IMR-90 (cell line): ENCODE measurements around the gene GCM1. TPM values are rescaled to one million over a fixed set of nuclear protein-coding genes. Genes with fewer than 3 reads are reported as not detected.

ENCODE experiments used
- ATAC-seq: fragments of 200-7000 bp; cut with Tn5 transposase; 2 replicates; pipeline ENCODE4 v1.9.1; 2020; ENCODE audit warnings: low read depth, mild to moderate bottlenecking, moderate library complexity
- BruUV-seq: library from RNA; stranded (reverse); fragments of 400-500 nt; replicated peaks from 2 replicates; lab custom pipeline; 2021; lab: Mats Ljungman, UMichigan
- CTCF ChIA-PET: fragments of 300-600 bp; formaldehyde crosslinking; extraction: SDS; loops from one replicate; lab custom pipeline; 2021; ENCODE audit warnings: antibody characterized with exemption; lab: Yijun Ruan, JAX
- POLR2A ChIA-PET: fragments of 300-600 bp; sonication (Branson Sonifier 250); formaldehyde crosslinking; loops from one replicate; lab custom pipeline; 2022; ENCODE audit warnings: antibody characterized with exemption; ENCODE audit not compliant: unreplicated experiment; lab: Charles Lee
- DNase-seq: peaks from one replicate; pipeline ENCODE4 v3.0.0; 2013
- H2AFZ ChIP-seq: replicated peaks from 2 replicates; pipeline ENCODE3; 2013; ENCODE audit warnings: low read length, mild to moderate bottlenecking; ENCODE audit not compliant: poor library complexity
- H2AK5ac ChIP-seq: 2 replicates; pipeline ENCODE4 v1.6.1; 2013; ENCODE audit warnings: low read depth, low read length, inconsistent platforms
- H2AK9ac ChIP-seq: replicated peaks from 2 replicates; pipeline ENCODE3; 2013; ENCODE audit warnings: mild to moderate bottlenecking, low read depth, low read length, moderate library complexity; ENCODE audit not compliant: poor library complexity
- H2BK120ac ChIP-seq: 2 replicates; pipeline ENCODE4 v1.6.1; 2013; ENCODE audit warnings: low read depth, low read length, inconsistent platforms
- H2BK15ac ChIP-seq: 3 replicates; pipeline ENCODE4 v1.6.1; 2013; ENCODE audit warnings: low read depth, low read length, inconsistent platforms
- H2BK20ac ChIP-seq: 2 replicates; pipeline ENCODE4 v1.6.1; 2013; ENCODE audit warnings: low read depth, mild to moderate bottlenecking, inconsistent platforms, low read length, moderate library complexity
- H2BK5ac ChIP-seq: 2 replicates; pipeline ENCODE4 v1.6.1; 2013; ENCODE audit warnings: mild to moderate bottlenecking, low read depth, low read length, inconsistent platforms; ENCODE audit not compliant: poor library complexity, severe bottlenecking
- H3K14ac ChIP-seq: replicated peaks from 2 replicates; pipeline ENCODE4 v1.6.1; 2013; ENCODE audit warnings: low read depth, low read length, inconsistent platforms
- H3K18ac ChIP-seq: 2 replicates; pipeline ENCODE4 v1.6.1; 2013; ENCODE audit warnings: low read depth, low read length, control low read depth
- H3K23ac ChIP-seq: 2 replicates; pipeline ENCODE4 v1.6.1; 2013; ENCODE audit warnings: low read depth, low read length, inconsistent platforms
- H3K27ac ChIP-seq: 2 replicates; pipeline ENCODE4 v1.5.1; 2013; ENCODE audit warnings: mild to moderate bottlenecking, control low read depth, low read length; ENCODE audit not compliant: insufficient read depth
- H3K27me3 ChIP-seq: 2 replicates; pipeline ENCODE4 v1.6.1; 2013; ENCODE audit warnings: low read length; ENCODE audit not compliant: control insufficient read depth, insufficient read depth
- H3K36me3 ChIP-seq: 2 replicates; pipeline ENCODE4 v1.6.1; 2013; ENCODE audit warnings: low read length, mixed read lengths; ENCODE audit not compliant: control insufficient read depth, insufficient read depth
- H3K4ac ChIP-seq: 2 replicates; pipeline ENCODE4 v1.6.1; 2013; ENCODE audit warnings: low read depth, low read length, inconsistent platforms
- H3K4me1 ChIP-seq: 2 replicates; pipeline ENCODE4 v1.6.1; 2013; ENCODE audit warnings: low read length, mixed read lengths; ENCODE audit not compliant: control insufficient read depth, insufficient read depth
- H3K4me2 ChIP-seq: 2 replicates; pipeline ENCODE4 v1.6.1; 2013; ENCODE audit warnings: low read depth, mild to moderate bottlenecking, control low read depth, low read length, moderate library complexity
- H3K4me3 ChIP-seq: 2 replicates; pipeline ENCODE4 v1.5.1; 2013; ENCODE audit warnings: low read depth, mild to moderate bottlenecking, control low read depth, low read length, moderate library complexity; ENCODE audit not compliant: insufficient read depth
- H3K56ac ChIP-seq: 2 replicates; pipeline ENCODE4 v1.6.1; 2013; ENCODE audit warnings: low read length, inconsistent platforms; ENCODE audit not compliant: insufficient read depth; ENCODE audit errors: extremely low read depth
- H3K79me1 ChIP-seq, 2 experiments: 2 replicates each; pipeline ENCODE4 v1.6.1; 2013; ENCODE audit warnings: low read length in 2 of 2, inconsistent platforms in 1 of 2, low read depth in 1 of 2
- H3K9ac ChIP-seq: 2 replicates; pipeline ENCODE4 v1.6.1; 2013; ENCODE audit warnings: low read depth, low read length, control low read depth
- H3K9me1 ChIP-seq: 2 replicates; pipeline ENCODE4 v1.6.1; 2013; ENCODE audit warnings: low read length, inconsistent platforms; ENCODE audit not compliant: insufficient read depth
- H3K9me3 ChIP-seq: 2 replicates; pipeline ENCODE4 v1.6.1; 2013; ENCODE audit warnings: low read length; ENCODE audit not compliant: control insufficient read depth, insufficient read depth
- H4K20me1 ChIP-seq: 2 replicates; pipeline ENCODE4 v1.6.1; 2013; ENCODE audit warnings: low read length, inconsistent platforms; ENCODE audit not compliant: insufficient read depth
- H4K5ac ChIP-seq: 2 replicates; pipeline ENCODE4 v1.6.1; 2013; ENCODE audit warnings: mild to moderate bottlenecking, low read depth, low read length, control low read depth
- H4K8ac ChIP-seq, 2 experiments: 2 replicates each; pipeline ENCODE4 v1.6.1; 2013; ENCODE audit warnings: low read depth in 2 of 2, low read length in 2 of 2, control low read depth in 1 of 2, inconsistent platforms in 1 of 2
- H4K91ac ChIP-seq: 2 replicates; pipeline ENCODE4 v1.6.1; 2013; ENCODE audit warnings: low read depth, low read length, inconsistent platforms; ENCODE audit not compliant: insufficient read depth
- BHLHE40 ChIP-seq: fragments of 150-350 bp; IDR thresholded peaks from 2 replicates; pipeline ENCODE4 v1.6.1; 2016; ENCODE audit warnings: mild to moderate bottlenecking, low read depth, low read length
- CEBPB ChIP-seq: IDR thresholded peaks from 2 replicates; pipeline ENCODE4 v1.6.1; 2012; ENCODE audit warnings: low read depth, low read length, improper control_type of control experiment
- CHD1 ChIP-seq: IDR thresholded peaks from 2 replicates; pipeline ENCODE4 v1.6.1; 2012; ENCODE audit warnings: low read depth, low read length, improper control_type of control experiment
- MXI1 ChIP-seq: IDR thresholded peaks from 2 replicates; pipeline ENCODE4 v1.6.1; 2012; ENCODE audit warnings: low read depth, mild to moderate bottlenecking, low read length, moderate library complexity, borderline replicate concordance
- NFE2L2 ChIP-seq: fragments of 150-350 bp; IDR thresholded peaks from 2 replicates; pipeline ENCODE4 v1.6.1; 2016; ENCODE audit warnings: low read depth, mild to moderate bottlenecking, low read length
- POLR2A ChIP-seq: IDR thresholded peaks from 2 replicates; pipeline ENCODE4 v1.6.1; 2012; ENCODE audit warnings: mild to moderate bottlenecking, low read depth, low read length
- RCOR1 ChIP-seq: IDR thresholded peaks from 2 replicates; pipeline ENCODE4 v1.6.1; 2012; ENCODE audit warnings: mild to moderate bottlenecking, low read length, improper control_type of control experiment; ENCODE audit not compliant: insufficient replicate concordance
- RFX5 ChIP-seq: IDR thresholded peaks from 2 replicates; pipeline ENCODE4 v1.8.0; 2012; ENCODE audit warnings: low read depth, mild to moderate bottlenecking, low read length, moderate library complexity
- SMC3 ChIP-seq: fragments of 150-350 bp; IDR thresholded peaks from 2 replicates; pipeline ENCODE4 v1.6.1; 2016; ENCODE audit warnings: low read depth, mild to moderate bottlenecking, antibody characterized with exemption, low read length, moderate library complexity
- USF2 ChIP-seq: fragments of 150-350 bp; IDR thresholded peaks from 2 replicates; pipeline ENCODE4 v1.6.1; 2017; ENCODE audit warnings: mild to moderate bottlenecking, antibody characterized with exemption, low read length, low read depth
- WGBS, 2 experiments: methylation state at CpG; one replicate each; pipeline versions ENCODE4 v1.1.5 to v1.1.7; 2013; ENCODE audit warnings: missing lambda C conversion rate in 2 of 2; ENCODE audit not compliant: insufficient read length in 1 of 2; ENCODE audit errors: extremely low coverage in 2 of 2; 5-methylcytosine and 5-hydroxymethylcytosine counted together
- dilution Hi-C: fragments of 300-500 bp; cut with HindIII; formaldehyde crosslinking; loops from one replicate; pipeline ENCODE4 v1.14.3; 2018; ENCODE audit warnings: low sequenced_read_pairs; ENCODE audit not compliant: unreplicated experiment
- in situ Hi-C: fragments of 300-500 bp; cut with MboI; formaldehyde crosslinking; loops from 3 replicates; pipeline ENCODE4 v1.14.3; 2019; ENCODE audit warnings: low sequenced_read_pairs, inconsistent platforms, mixed read lengths
- intact Hi-C: fragments of 100-400 bp; cut with micrococcal nuclease; formaldehyde crosslinking; loops from 2 replicates; pipeline ENCODE4 v1.10.0; 2022
- polyA plus RNA-seq, 3 experiments: library from polyadenylated mRNA; depleted of rRNA; stranded (reverse); fragments of >200 nt; gene quantifications; 2 replicates each; pipeline ENCODE4 v1.2.3, GENCODE V29; 2012; ENCODE audit warnings: low replicate concordance in 1 of 3
- total RNA-seq: library from RNA; depleted of rRNA; stranded (reverse); fragments of >200 nt; gene quantifications from 2 replicates; pipeline ENCODE4 v1.2.3, GENCODE V29; 2012
- TF ChIP-seq, protein P1 (sequence below): conservative IDR thresholded peaks from 2 replicates; pipeline ENCODE4 v1.5.1; 2012; ENCODE audit warnings: mild to moderate bottlenecking, low read depth, low read length, improper control_type of control experiment

The GCM1 gene
- total and polyA plus RNA-seq, 2 of the 4 experiments (the other 2 are of a cell fraction): not detected

GRCh38 chr6:53142810-53143209 lies 5.8 kb downstream of the GCM1 start:
- H3K4me2 ChIP-seq: no peak overlapping the region
- H3K4ac ChIP-seq: no peak overlapping the region
- WGBS, 2 experiments: no CpG with 5 or more reads among the region's 3 CpGs
- BruUV-seq: no TSS peak
- no peaks in the 10 kb centered on the region; the same call in 1 of the 2 replicates for H3K9me1 ChIP-seq
- POLR2A ChIA-PET: no interaction called here
- no peak overlapping the region for H2AK5ac ChIP-seq
- no peak overlapping the region for H3K4me3 ChIP-seq
- H3K9ac ChIP-seq: no peak overlapping the region
- H4K91ac ChIP-seq: no peak overlapping the region
- CTCF ChIA-PET: interaction anchor here (1.2 kb wide), 1 partner anchor 11 kb away, joined by 3 read pairs; no protein-coding TSS in a partner anchor
- H3K27ac ChIP-seq: no peak overlapping the region
- no peak overlapping the region for H2AFZ ChIP-seq
- no peak overlapping the region for H2BK15ac ChIP-seq
- no peak for ATAC-seq
- H2BK120ac ChIP-seq: no peak overlapping the region
- H4K5ac ChIP-seq: no peak overlapping the region
- no peak overlapping the region for H2BK20ac ChIP-seq
- in situ Hi-C loops: no loop called here
- DNase-seq: no peak
- no peak overlapping the region for H3K18ac ChIP-seq
- no peak overlapping the region for H3K14ac ChIP-seq
- no peak overlapping the region for H3K56ac ChIP-seq
- H2BK5ac ChIP-seq: no peak overlapping the region
- TF ChIP-seq, protein P1, sequence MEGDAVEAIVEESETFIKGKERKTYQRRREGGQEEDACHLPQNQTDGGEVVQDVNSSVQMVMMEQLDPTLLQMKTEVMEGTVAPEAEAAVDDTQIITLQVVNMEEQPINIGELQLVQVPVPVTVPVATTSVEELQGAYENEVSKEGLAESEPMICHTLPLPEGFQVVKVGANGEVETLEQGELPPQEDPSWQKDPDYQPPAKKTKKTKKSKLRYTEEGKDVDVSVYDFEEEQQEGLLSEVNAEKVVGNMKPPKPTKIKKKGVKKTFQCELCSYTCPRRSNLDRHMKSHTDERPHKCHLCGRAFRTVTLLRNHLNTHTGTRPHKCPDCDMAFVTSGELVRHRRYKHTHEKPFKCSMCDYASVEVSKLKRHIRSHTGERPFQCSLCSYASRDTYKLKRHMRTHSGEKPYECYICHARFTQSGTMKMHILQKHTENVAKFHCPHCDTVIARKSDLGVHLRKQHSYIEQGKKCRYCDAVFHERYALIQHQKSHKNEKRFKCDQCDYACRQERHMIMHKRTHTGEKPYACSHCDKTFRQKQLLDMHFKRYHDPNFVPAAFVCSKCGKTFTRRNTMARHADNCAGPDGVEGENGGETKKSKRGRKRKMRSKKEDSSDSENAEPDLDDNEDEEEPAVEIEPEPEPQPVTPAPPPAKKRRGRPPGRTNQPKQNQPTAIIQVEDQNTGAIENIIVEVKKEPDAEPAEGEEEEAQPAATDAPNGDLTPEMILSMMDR: no peak
- TF ChIP-seq NFE2L2 (no peak), CEBPB (no peak), RFX5 (no peak), USF2 (no peak), CHD1 (no peak), BHLHE40 (no peak), POLR2A (no peak), MXI1 (no peak), SMC3 (no peak), RCOR1 (no peak)
- intact Hi-C loops: no loop called here
- no peaks in the 10 kb centered on the region for H3K9me3 ChIP-seq
- no peaks in the 10 kb centered on the region for H3K79me1 ChIP-seq
- H4K8ac ChIP-seq: no peak overlapping the region
- H4K20me1 ChIP-seq: no peaks in the 10 kb centered on the region
- H2AK9ac ChIP-seq: no peak overlapping the region
- peaks cover 11% of the 10 kb centered on the region for H3K27me3 ChIP-seq
- no peak overlapping the region for H3K23ac ChIP-seq
- H3K4me1 ChIP-seq: no peaks in the 10 kb centered on the region
- H3K36me3 ChIP-seq: no peaks in the 10 kb centered on the region
- dilution Hi-C loops: no loop called here
